ENCODE results near the gene DCXR.

Gene DCXR

DNA sequence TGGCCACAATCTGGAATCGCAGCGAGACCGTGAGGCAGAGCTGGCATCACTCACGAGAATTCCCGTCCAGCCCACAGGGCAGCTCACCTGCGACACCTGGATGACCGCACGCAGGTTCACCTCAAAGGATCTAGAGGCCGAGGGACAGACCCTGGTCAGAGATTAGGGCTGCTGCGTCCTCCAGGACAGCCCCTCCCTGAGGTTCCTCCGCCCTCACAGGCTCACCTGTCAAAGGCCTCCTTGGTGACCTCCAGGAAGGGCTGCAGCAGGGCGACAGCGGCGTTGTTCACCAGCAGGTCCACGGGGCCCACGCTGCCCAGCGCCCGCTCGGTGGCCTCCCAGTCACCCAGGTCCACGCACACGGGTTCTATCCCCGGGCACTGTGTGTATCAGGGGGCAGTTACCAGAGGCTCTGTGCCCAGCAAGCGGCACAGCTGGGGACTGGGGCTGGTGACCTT, 834 bp downstream of the DCXR start:
- DNase-seq = no peak

DNA sequence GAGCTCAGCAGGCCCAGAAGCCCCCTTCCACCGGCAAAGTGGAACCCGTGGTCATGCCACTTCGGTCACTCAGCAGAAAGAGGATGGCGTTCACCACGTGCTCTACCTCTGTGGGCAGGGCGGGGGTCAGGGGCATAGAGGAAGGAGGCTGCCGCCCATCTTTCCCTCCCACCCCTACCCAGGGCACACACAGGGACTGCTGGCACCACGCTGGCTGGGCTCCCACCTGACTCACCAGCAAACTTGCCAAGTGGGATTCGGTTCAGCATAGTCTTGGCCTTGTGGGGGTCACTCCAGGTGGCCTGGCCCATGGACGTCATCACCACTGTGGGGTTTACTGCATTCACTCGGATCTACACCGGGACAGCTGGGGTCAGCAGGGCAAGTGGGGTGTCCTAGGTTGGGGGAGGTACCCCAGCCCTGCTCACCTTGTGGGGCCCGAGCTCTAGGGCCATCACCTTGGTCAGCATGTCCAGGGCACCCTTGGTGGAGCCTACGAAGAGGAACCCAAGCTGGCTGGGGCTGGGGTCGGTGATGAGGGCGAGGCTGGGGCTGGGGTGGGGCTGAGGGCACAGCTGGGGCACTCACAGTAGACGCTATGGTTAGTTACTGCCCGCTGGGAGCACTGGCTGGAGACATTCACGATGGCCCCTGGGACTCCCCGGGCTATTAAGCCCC, 1.4 kb downstream of the DCXR start:
- no peak for DNase-seq

- DNase-seq = no peak
These were observed 2.0 kb downstream of the DCXR start for GRCh38 chr17:82035488-82035887.

- no peak for DNase-seq
These were observed 3.0 kb downstream of the DCXR start for GRCh38 chr17:82034371-82035011.

DNA sequence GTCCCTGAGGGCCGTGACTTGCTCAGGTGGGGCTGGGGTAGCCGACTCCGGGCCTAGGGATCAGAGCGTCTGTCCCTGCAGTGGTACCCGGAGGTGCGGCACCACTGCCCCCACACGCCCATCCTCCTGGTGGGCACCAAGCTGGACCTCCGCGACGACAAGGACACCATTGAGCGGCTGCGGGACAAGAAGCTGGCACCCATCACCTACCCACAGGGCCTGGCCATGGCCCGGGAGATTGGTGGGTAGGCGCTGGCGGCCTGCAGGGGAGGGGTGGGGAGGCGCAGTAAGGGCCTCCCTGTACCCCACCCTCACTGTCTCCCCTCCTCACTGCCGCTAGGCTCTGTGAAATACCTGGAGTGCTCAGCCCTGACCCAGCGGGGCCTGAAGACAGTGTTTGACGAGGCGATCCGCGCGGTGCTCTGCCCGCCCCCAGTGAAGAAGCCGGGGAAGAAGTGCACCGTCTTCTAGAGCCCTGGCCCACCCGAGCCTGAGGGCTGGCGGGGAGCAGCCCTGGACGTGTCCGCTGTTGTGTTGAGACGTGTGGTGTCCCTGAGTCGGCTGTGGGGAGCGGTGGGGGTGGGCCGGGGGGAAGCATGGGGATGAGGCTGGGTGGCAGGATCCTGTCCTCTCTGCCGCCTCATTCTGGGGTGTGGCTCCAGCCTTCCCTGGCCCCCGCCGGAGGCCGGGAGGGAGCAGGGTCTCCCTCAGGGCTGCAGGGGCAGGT, 4.0 kb downstream of the DCXR start:
- DNase-seq = no peak

DNA sequence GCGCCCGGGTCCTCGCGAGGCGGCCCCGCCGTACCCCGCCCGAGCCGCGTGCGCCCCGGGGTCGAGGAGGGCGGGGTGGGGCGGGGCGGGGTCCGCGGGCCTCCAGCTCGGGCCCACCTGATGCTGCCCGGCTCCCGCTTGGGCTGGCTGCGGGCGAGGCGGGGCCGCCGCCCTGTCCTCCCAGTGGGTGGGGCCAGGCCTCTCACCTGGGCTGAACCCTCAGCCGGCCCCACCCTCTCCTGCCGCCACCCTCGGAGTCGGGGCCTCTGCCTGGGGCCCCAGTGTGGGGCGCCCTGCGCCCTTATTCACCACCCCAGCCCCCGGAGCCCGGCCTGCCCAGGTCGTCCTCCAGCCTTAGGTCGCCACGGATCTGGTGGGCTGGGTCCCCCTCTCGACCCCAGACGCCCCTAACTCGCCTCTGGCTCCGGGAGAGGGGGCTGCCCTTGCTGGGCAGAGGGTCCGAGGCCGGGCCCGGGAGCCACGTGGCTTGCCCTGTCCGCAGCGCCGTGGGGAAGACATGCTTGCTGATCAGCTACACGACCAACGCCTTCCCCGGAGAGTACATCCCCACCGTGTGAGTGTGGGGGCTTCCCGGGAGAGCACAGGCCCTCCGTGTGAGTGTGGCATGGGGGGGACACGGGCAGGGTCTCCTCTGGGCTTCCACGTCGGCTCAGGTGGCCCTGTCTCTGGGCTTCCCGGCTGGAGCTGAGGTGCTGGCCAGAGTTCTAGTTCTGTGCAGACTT, 5.4 kb downstream of the DCXR start:
- DNase-seq = no peak

DNA sequence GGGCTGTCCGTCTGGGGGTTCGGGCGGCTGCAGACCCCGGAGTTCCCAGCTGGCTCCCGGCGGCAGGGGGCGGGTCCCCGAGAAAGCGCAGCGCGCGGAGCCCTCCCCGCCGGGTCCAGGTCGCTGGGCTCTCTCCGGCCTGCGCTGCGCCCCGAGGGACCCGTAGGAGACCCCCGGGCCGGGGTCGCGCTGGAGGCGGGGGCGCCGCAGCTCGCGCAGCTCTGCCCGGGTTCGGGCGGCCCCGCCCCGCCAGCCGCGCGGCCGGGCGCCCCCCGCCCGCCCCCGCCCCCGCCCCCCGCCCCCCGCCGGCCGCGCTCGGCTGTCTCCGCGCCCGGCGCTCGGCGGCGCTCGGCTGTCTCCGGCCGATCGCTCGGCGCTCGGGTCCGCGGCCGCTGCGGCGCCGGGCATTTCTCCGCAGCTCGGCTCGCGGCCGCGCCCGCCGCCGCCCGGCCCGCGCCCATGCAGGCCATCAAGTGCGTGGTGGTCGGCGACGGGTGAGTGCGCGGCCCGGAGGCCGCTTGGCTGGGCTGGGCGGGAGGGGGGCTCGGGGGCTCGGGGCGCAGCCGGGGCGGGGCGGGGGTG, 6.1 kb downstream of the DCXR start, which contains the start of gene RAC3:
Gene RAC3, plus strand, starts transcription at position 376 of the 582 bp plus-strand sequence. Its CDS starts 84 bp downstream, at position 460.
- peak; percentile 32 for DNase-seq

GRCh38 chr17:82030470-82031302, 6.8 kb downstream of the DCXR start:
- DNase-seq = peak; percentile 88

DNA sequence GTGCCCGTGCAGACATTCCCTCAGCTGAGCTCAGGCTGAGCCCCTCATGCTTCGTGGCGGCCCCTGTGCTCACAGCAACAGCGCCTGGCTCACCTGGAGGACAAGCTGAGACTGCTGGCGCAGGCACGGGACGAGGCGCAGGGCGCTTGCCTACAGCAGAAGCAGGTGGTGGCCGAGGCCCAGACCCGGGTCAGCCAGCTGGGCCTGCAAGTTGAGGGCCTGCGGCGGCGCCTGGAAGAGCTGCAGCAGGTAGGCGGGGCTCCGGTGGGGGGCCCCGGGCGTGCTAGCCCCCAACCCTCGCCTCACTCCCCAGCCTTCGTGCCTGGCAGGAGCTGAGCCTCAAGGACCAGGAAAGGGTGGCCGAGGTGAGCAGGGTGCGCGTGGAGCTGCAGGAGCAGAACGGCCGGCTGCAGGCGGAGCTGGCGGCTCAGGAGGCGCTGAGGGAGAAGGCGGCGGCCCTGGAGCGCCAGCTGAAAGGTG, 7.5 kb downstream of the DCXR start:
- DNase-seq = no peak

DNA sequence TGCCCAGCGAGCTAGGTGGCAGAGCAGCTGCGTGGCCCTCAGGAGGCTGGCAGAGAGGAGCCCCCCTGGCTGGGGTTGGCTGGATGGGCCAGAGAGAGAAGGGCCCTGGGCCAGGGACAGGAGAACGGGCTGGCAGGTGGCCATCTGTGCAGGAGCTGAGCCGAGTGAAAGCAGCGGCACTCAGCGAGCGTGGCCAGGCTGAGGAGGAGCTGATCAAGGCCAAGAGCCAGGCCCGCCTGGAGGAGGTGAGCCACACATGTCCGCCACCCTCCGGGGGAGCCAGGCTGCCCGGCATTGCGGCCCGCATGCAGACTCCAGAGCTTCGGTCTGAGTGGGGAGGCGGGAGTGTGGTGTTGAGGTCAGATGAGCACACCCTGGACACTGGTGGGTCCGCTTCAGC, 8.1 kb downstream of the DCXR start:
- DNase-seq = no peak

- DNase-seq = no peak
These were observed 8.5 kb downstream of the DCXR start for GRCh38 chr17:82028966-82029365.

DNA sequence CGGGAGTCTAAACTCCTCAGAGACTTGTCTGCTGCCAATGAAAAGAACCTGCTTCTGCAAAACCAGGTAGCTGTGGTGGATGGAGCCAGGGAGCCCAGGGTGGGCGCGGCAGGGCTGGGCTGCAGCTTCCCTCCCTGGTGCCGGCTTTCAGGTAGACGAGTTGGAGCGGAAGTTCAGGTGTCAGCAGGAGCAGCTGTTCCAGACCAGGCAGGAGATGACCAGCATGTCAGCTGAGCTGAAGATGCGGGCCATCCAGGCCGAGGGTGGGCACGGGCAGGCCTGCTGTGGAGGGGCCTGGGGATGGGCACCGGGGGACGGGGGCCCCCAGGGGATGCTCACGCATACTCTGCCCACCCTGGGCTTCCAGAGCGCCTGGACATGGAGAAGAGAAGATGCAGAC, 9.3 kb downstream of the DCXR start:
- no peak for DNase-seq

- no peak for DNase-seq
These were observed 11.9 kb downstream of the DCXR start for GRCh38 chr17:82025401-82026107.

GRCh38 chr17:82024859-82025258, 12.6 kb downstream of the DCXR start:
- DNase-seq = no peak

DNA sequence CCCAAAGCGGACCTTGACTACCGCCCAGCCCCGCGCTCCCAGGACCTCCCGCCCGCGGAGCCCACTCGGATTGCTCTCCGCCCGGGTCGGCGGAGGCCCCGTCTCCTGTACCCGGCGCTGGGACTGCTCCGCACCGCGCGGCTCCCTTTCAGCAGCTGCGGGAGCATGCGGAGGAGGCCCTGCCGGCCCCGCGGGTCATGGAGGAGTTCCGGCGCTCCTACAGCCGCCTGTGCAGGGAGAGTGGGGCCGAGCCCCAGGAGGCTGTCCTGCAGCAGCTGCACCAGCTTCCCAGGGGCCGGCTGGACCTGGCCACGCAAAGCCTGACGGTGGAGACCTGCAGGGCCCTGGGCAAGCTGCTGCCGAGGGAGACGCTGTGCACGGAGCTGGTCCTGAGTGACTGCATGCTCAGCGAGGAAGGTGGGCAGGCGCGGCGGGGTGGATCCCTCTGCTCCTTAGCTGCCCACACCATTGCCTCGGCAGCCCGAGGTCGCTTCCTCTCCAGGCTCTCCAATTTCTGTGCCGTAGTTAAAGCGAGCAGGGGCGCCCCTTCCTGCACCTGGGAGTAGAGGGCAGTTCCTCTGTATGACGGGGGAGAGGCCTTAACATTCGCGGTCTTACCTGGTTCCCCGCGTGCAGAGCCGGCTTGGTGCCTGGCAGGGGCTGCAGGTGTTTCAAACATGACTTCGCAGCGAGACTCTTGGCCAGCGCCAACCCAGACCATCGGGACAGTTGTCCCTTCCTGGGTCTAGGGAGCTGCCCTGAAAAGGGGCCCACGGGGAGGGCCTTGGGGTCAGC, 13.9 kb downstream of the DCXR start:
- DNase-seq = peak; percentile 22

DNA sequence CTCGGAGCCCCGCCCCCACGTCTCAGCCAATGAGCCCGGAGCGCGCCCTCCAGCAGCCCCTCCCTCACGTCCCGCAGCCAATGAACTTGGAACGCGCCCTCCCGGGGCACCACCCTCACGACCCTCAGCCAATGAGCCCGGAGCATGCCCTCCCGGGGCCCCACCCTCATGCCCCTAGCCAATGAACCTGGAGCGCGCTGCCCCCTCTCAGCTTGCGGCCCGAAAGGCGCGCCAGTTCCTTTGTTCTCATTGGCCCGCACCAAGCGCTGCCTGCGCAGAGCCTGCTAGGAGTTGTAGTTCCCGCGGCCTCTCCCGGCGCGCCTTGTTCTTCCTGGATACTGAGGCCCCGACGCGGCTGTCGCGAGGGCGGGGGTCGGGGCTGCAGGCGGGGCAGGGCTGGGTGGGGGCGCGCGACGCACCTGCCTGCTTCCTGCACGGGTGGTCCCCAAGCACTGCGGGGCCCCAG, 14.5 kb downstream of the DCXR start, which contains the start of gene LRRC45:
Gene LRRC45, plus strand, starts transcription at position 325 of the 466 bp plus-strand sequence. CDS start 339 bp downstream, outside the sequence.
- peak; percentile 100 for DNase-seq

DNA sequence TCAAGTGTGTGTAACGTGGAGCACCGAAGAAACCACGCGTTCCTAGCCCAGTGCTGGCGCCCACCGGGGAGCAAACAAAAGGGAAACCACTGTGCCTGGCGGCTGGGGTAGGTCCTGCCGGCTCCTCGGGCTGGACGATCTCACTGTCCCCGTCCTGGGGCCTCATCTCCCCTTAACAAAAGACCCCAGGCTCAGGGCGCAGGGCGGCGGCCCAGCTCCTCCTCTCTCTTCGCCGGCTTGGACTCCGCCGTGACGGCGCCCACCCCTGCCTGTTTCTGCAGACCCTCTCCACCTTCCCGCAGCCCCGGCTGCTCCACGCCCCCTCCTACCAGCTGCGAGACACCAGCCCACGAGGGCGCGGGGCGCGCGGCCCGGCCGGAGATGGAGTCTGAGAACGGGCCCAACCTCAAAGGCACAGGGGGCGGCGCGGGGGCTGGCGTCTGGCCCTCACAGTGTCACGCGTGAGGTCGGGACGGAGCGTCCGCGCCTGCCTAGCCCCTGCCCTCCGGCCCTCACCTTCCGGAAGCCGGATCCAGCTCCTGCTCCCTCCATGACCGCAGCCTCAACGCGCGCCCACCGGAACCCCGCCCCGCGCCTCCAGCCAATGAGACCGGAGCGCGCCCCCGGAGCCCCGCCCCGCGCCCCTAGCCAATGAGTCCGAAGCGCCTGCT, 15.1 kb downstream of the DCXR start, which contains the start of gene CENPX:
Gene CENPX, minus strand, starts transcription at position 569 of the 671 bp plus-strand sequence. Its CDS starts 17 bp downstream, at position 552.
- DNase-seq = no peak

- no peak for DNase-seq
These were observed 15.6 kb downstream of the DCXR start for GRCh38 chr17:82021900-82022309.
